Limb (tissue), 2 donors: Measurements from ENCODE around the gene SMAD1.
"Not testable (repeated sequence)": the region's sequence is repeated elsewhere in the genome, so short reads cannot be mapped to it uniquely, and the experiment has no call there.

Source experiments
- DNase-seq, 2 donors: peaks; one replicate each; pipeline ENCODE4 v3.0.0-alpha.2; 2016; ENCODE audit errors: extremely low spot score in 2 of 2

The SMAD1 gene

DNA sequence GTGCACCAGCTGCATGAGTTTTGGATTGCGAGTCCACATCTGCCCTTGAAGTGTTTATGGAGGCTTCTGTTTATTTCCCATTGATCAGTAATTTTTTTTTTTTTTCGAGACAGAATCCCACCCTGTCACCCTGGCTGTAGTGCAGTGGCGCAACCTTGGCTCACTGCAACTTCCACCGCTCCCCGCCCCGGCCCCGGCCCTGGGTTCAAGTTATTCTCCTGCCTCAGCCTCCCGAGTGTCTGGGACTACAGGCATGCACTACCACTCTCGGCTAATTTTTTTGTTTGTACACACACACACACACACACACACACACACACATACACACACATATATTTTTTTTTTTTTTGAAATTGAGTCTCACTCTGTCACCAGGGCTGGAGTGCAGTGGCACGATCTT is 46.1 kb downstream of the SMAD1 start:
- DNase-seq, result no peak

DNA sequence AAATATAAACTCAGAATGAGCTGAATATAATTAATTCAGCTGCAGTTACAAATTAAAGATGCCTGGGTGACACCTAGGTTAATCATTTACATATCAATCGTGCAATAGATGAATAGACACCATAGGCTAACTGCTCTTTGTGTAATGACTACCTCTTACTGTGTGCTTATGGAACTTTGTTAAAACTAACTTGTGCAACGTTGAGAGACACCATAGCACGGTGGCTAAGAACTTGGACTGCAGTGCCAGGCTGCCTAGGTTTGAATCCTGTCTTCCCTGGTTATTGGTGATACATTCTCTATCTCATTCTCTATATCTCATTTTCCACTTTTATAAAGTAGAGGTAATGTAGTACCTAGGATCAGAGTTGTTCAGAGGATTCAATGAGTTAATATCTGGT is 46.9 kb downstream of the SMAD1 start:
- no peak for DNase-seq

DNA sequence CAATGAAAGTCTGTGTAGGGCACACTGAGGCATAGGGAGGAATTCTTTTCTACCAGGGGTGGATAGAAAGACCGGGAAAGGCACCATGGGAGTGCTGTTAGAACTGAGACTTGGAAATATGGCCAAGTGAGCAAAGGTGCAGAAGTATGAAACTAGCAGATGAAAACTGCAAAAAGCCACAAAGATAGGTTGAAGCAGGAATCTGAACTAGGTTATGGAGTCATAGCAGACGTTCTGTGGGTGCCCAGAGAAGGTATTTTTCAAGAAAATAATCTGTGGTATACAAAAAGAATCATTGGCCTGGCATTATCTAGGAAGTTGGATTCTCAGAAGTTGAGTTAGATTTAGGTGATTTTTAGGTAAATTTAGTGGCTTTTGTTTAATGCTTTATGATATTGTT is 48.5 kb downstream of the SMAD1 start:
- no peak for DNase-seq

DNA sequence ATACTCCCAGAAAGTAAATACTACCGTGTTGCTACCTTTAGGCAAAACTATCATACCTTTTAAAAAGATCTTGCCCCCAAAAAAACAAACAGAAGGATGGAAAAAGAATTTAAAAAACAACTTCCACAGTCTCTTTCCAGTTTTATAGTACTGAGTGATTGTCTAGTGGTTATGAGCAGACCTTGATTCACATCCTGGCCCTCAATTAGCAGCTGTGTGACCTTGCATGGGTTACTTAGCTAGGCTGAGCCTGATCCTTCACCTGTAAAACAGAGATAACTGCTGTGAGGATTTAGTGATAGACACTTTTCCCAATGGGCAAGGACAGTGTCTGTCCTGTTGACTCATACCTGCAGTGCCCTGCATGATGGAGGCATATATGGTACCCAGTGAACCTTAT is 49.0 kb downstream of the SMAD1 start:
- DNase-seq, result no peak

DNA sequence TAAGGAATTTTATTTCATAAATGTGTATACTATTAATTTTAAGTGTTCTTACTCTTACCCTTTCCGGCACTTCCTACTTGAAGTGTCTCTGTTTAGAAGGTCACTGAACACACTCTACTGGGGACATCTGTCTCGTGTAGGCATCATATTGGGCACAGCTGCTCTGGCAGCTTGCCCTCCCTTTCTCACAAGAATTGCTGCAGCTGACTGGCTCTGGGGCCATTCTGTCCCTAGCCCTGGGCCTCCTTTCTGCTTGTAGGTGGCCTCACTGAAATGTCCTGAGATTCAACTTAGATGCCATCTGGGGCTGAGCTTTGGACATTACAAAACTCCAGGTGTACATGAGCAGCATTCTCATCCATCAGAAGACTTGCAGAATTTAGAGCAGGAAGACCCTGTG is 49.6 kb downstream of the SMAD1 start:
- DNase-seq, result no peak

DNA sequence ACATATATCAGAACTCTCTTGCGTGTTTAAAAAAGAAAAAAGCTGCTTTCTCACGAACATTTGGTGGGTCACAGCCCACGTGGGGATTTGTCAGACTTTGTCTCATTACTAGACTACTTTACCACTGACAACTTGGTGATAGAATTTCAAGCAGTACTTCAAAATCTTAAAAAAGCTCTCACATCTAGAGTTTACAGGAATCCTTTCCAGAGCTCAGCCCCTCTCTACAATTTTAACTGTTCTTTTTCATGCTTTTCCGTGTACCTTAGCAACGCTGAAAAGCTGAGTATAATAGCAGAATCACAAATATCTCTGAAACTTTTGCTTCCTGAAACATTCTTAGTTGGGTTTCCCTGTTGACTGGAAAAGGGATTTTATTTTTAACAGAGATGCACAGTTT is 50.2 kb downstream of the SMAD1 start:
- DNase-seq, result peak in 1 of 2 donors; percentile 70

DNA sequence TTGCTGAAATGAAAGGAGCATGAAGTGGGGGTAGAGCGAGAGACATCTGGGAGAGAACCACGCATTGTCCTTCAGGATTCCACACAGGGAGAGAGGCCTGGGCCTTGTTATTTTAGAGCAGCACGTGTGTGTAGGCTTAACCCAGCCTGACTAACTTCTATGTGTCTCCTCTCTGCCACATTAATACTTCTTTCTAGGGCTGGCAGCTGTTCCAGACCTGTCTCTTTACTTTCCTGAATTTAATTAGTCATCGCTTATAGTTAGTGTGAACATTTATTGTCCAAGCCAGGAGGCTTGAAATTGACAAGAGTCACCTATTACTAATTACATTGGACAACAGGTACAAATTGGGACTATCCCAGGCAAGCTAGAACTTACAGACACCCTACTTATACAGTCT is 51.3 kb downstream of the SMAD1 start:
- no peak for DNase-seq

DNA sequence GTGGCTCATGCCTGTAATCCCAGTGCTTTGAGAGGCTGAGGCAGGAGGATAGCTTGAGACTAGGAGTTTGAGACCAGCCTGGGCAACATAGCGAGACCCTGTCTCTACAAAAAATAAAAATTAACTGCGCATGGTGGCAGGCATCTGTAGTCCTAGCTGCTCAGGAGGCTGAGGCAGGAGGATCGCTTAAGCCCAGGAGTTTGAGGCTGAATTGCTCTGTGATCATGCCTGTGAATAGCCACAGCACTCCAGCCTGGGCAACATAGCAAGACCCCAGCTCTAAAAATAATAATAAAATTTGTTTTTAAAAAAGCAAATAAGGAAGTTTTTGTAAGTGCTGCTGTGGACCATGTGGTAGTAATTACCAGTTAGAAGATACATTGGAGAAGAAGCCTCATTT is 51.8 kb downstream of the SMAD1 start:
- DNase-seq, result not testable (repeated sequence)

DNA sequence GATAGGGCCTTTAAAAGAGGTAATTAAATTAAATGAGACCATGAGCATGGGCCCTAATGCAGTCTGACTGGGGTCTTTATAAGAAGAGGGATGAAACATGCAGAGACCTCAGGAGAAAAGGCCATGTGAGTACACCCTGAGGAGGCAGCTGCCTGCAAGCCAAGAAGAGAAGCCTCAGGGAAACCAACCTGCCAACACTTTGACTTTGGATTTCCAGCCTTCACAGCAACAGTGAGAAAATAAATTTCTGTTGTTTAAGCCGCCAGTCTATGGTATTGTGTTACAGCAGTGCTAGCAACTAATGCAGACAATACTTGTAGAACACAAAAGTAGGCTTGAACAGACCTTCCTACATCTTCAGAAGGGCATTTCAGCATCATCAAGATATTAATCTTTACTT is 52.3 kb downstream of the SMAD1 start:
- no peak for DNase-seq

DNA sequence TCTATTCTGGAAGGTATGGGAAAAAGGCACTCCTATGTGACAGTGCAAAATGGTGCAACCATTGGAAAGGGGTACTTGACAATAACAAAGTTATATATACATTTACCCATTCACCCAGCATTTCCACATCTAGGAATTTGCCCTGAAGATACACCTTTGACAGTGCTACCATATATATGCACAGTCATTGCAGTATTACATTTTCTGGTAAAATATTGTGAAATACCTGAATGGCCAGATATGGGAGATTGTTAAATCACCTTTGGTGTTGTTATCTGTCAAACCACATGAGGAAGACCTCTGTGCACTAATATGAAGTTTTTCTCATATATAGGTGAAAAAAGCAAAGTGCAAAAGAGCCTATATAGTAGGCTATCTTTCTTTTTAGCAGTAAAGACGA is 53.5 kb downstream of the SMAD1 start:
- no peak for DNase-seq

DNA sequence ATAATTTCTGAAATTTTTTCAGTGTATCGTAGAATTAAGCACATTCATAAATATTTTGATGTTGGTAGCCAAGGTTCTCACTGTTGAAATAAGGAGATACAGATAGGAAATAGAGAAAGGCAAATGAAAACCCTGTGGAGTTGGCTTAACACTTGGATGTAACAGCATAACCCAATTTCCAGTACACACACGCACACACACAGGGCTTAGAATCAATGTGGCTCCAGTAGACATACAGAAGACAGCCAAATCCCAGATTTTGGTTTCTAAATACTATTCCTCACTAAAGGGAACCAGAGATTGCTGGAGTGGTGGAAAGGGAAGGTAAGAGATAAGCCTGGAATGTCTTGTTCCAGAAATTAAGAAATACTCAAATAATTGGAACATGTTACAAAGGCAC is 54.4 kb downstream of the SMAD1 start:
- no peak for DNase-seq

DNA sequence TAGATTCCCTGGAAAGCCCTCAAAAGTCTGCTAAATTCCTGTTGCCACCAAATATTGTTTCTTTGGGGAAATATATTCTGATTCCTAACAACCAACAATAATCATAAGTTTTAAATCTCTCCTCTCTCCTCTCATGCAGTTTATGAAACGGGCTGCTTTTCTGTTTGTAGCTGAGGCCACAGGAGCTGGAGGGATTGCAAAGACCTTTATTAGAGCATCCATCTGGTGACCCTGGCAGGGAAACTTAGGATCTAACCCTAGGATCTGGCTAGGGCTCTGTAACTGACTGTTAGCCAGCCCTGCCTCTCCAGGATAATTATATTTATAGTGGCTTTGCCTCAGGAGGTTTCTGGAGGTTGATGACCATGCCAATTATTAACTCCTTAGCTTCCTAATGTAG is 56.9 kb downstream of the SMAD1 start:
- DNase-seq, result no peak

DNA sequence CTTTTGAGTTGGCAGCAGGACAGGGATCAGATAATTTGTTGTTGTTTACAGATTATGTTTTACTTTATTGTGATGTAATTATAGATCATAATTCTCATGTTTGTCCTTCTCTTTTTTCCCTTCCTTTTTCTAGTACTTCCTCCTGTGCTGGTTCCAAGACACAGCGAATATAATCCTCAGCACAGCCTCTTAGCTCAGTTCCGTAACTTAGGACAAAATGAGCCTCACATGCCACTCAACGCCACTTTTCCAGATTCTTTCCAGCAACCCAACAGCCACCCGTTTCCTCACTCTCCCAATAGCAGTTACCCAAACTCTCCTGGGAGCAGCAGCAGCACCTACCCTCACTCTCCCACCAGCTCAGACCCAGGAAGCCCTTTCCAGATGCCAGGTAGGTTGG is 58.0 kb downstream of the SMAD1 start:
- DNase-seq, result no peak

DNA sequence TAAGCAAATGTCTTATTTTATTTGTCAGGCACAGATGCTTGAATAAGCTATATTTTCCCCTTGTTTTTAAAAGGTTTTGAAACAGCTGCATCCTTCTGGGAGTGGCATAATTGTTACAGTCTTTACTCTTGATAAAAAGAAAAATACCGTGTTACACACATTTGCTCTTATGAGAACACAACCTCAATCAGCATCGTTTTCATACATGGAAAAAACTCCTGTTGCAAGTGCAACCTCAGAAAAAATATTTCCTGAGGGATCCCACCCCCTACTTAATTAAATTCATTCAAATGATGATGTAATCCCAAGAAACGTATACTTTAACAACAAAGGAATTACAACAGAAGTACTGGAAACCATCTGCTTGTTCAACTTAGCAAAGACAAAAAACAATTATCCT is 58.6 kb downstream of the SMAD1 start:
- no peak for DNase-seq

DNA sequence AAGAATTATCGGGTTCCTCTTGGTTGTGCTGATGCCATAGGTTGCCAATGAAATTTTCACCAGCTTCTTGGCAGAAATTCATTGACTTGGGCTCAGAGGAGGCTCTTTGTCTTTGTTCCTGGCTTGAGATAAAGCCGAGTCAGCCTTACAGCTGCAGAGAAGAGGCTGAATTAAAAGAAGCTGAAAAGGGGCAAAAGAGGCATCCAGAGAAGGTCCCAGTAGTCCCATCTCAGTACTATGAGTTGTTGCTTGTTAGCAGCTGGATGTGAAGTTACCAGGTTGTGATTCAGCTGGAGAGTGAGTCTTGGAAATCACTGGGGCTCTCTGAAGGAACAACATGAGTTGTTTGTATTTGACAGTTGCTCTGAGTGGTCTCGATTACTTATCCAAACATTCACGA is 59.7 kb downstream of the SMAD1 start:
- DNase-seq, result no peak

DNA sequence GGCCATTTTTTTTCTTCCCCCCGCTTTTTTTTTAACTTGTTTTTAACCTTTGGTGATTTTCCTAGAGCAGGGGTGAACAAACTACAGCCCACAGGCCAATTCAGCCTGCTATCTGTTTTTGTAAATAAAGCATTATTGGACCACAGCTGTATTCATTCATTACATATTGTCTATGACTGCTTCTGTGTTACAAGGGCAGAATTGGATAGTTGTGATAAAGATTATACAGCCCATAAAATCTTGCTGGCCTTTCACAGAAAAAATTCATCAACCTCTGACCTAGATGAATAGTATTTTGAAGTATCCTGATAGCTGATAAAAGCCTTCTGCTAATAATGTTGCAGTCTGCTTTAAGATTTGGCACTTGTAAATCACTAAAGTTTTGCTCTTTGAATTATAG is 63.4 kb downstream of the SMAD1 start:
- no peak for DNase-seq

DNA sequence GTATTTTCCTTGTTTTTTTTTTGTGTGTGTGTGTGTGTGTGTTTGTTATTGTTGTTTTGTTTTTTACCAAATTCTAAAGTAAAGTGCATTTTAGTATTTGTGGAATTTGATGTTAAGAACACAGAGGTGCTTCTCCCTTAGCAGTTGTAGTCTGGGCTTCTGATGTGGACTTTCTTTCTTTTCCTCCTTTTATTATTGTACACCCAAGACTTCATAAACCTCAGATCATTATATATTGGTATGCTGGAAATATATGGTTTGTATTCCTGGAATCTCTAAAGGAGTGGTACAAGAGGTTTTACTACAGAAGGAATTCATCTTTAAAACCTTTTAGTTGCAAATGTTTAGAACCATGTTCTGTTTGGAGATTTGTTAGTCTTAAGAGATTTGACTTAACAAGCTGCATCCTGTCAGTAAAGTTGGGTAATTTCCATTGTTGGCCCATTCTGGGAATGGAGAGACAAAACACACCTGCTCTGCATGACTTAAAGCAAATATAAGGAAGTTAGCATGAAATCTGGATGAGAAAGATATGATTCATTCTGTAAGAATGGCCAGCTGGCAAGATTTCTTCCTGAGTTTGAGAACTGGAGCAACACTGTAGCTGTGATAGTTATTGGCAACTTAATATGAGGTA is 64.0 kb downstream of the SMAD1 start:
- DNase-seq, result peak in 1 of 2 donors; percentile 85

DNA sequence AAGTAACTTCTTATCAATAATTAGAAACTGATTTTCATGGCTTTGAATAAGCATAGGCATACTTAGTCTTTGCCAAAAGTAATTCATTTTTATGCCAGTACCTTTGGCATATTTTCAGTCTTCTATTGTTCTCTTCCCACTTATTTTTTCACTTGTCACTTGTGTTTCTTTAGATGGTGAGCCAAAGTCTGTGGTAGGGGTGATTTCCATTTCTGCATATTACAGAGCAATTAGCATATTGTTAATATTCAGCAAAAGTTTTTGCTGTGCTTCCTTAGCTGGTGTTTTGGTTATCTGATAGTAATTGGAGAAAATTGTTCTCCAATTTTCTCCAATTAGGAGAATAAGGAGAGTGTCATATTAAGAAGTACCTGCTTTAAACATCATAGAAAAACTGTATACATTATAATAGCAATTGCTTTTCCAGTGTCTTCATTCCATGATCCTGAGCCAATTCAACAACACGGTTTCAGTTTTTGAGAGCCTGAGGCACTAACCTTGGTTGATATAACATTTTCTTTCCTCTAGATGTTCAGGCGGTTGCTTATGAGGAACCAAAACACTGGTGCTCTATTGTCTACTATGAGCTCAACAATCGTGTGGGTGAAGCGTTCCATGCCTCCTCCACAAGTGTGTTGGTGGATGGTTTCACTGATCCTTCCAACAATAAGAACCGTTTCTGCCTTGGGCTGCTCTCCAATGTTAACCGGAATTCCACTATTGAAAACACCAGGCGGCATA is 64.7 kb downstream of the SMAD1 start:
- DNase-seq, result no peak

DNA sequence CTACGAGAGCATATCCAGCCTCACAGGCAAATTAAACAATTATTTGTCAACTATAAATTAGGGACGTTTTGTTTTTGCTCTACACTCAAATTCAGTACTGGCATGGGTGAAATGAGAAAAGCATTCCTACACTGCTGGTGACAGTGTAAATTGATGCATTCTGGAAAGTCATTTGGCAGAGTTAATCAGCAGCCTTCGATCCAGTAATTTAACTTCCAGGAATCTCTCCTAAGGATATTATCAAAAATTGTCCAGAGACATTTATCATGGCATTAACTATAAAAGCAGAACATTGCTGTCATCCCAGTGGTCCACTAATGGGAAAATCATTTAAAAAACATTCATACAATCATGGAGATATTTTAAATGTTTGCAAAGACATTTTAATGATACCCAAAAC is 70.0 kb downstream of the SMAD1 start:
- DNase-seq, result no peak

DNA sequence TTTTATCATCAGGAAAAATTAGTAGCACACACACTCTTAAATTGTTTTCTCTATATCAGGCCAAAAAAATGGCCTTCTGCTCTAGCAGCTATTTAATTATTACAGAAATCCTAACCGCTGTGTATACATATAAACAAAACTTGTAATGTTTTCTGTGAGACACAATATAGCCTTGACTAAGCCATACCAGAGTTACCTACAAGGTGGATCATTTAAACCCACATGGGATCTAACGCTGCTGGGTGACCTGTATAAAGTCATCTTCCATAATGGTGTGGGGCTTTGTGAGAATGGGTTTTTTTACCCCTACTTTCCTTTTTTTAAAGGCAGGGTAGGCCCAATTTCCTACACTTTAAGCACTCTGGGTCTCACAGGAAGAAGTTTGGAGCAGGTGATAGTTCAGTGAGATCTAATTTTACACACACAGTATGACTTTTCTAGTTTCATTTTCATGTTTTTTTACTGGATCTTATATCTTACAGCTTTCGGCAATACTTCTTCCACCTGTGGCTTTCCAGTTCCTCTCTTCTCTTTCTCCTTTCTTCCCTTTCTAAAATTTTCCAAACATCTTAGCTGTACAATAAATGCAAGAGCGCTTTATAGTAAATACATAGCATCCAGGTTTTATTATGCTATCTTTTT is 70.6 kb downstream of the SMAD1 start:
- no peak for DNase-seq

DNA sequence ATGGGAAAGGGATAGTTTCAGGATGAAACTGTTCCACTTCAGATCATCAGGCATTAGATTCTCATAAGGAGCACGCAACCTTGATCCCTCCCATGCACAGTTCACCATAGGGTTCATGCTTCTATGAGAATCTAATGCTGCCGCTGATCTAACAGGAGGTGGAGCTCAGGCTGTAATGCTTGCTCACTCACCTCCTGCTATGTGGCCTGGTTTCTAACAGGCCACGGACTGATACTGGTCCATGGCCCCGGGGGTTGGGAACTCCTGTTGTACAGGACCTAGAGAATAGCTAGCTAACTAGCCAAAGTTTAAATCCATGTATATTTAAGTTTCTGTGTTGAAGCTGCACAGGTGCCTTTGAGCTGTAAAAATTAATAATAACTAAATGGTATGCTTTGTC is 71.7 kb downstream of the SMAD1 start:
- no peak for DNase-seq

DNA sequence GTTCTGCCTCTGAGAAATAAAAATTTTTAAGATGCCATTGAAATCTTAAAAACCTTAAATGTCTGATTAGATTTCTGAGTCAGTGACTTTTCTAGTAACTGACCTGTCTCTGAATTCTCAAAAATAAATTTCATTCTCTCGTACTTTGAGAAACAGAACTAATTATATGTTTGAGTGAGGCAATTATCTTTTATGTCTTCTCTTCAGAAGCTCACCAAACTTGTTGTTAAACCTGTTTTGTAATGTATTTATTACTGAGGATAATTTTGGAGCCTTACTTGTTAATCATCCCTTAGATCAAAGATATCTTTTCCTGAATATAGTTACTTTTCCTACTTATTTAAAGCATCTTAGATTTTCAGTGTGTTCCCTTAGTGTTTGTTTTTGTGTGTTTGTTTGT is 73.0 kb downstream of the SMAD1 start:
- no peak for DNase-seq

DNA sequence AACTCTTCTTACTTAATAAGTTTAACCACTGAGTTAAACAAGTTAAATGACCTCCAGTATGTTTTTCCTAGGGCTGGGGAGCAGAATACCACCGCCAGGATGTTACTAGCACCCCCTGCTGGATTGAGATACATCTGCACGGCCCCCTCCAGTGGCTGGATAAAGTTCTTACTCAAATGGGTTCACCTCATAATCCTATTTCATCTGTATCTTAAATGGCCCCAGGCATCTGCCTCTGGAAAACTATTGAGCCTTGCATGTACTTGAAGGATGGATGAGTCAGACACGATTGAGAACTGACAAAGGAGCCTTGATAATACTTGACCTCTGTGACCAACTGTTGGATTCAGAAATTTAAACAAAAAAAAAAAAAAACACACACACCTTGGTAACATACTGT is 76.1 kb downstream of the SMAD1 start:
- DNase-seq, result no peak
